HL-60/S4 treated with phorbol 12-myristate 13-acetate at 8.2 ng/mL for 4 days and 3 days (cell line): Measurements from ENCODE around the gene SRPK2.
"Not testable (repeated sequence)": the region's sequence is repeated elsewhere in the genome, so short reads cannot be mapped to it uniquely, and the experiment has no call there.

Experiments
- in situ Hi-C: fragments of 300-500 bp; cut with MboI; formaldehyde crosslinking; loops from 2 replicates; pipeline ENCODE4 v1.15.0; 2022; ENCODE audit warnings: low sequenced_read_pairs

Gene SRPK2

DNA sequence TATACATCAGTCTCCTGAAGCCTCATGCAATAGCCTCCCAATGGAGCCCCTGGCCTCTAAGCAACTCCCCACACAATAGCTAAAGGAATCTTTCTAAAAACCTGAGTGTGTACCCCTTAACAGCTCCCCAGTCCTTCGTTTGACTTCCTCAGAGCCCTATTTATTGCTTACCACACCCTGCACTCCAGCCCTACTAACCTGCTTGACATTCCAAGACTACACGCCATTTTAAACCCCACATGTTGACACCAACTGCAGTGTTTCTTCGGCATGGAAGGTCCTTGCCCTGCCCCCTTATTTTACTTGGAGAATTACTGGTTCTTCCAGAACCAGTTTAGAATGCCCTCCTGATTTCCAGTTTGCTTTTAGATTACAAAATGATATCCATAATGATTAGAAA is 10.8 kb downstream of the SRPK2 start:
- in situ Hi-C loops = no loop called here

DNA sequence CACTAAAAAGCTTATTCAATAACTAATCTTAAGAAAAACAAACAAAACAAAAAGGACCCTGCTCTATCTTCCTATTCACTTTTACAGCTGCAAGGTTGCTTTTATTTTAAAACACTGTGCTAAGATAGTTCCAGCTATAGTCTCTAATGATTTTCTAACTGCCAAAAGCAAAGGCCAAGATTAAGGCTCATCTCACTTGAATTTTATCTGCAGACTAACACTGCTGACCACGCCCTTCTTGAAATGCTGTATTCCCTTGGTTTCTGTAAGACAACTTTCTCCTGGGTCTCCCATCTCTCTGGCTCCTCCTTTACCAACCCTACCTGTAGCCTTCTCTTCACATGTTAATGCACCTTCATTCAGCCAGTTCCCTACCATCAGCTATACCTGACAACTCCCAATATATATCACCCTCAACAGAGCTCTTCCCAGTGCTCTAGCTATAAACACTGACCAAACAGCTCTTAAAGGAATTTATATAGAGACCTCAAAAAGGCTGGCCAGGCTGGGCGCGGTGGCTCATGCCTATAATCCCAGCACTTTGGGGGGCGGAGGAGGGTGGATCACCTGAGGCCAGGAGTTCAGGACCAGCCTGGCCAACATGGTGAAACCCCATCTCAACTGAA is 11.7 kb downstream of the SRPK2 start:
- in situ Hi-C loops = no loop called here

DNA sequence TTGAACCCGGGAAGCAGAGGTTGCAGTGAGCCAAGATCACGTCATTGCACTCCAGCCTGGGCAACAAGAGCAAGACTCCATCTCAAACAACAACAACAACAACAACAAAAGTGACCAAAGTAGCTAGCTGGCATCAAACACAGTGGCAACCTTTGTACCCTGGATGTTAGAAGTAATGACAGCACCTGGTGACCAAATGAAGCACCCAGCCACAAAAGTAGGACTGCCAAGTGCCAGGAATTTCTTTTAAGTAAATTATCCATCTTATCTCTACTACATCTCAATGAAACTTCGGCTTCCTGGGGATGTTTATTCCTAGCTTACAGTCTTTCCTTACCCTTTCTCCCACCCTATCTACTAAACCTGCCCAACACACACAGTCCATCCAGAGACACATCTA is 18.8 kb downstream of the SRPK2 start:
- in situ Hi-C loops = no loop called here

DNA sequence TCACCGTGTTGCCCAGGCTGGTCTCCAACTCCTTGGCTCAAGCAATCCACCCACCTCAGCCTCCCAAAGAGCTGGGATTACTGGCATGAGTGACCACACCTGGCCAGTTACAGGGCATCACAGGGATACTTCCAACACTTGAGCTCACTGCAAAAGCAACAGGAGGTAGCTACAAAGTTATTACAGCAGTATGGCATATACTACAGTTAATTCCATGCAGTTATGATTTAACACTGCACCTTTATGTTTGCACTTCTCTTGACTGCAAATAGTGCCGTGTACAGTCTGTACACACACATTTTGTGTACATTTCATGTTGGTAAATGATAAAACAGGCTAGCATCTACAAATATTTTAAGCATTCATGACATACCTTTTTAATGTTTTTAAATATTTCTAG is 21.3 kb downstream of the SRPK2 start:
- in situ Hi-C loops = no loop called here

DNA sequence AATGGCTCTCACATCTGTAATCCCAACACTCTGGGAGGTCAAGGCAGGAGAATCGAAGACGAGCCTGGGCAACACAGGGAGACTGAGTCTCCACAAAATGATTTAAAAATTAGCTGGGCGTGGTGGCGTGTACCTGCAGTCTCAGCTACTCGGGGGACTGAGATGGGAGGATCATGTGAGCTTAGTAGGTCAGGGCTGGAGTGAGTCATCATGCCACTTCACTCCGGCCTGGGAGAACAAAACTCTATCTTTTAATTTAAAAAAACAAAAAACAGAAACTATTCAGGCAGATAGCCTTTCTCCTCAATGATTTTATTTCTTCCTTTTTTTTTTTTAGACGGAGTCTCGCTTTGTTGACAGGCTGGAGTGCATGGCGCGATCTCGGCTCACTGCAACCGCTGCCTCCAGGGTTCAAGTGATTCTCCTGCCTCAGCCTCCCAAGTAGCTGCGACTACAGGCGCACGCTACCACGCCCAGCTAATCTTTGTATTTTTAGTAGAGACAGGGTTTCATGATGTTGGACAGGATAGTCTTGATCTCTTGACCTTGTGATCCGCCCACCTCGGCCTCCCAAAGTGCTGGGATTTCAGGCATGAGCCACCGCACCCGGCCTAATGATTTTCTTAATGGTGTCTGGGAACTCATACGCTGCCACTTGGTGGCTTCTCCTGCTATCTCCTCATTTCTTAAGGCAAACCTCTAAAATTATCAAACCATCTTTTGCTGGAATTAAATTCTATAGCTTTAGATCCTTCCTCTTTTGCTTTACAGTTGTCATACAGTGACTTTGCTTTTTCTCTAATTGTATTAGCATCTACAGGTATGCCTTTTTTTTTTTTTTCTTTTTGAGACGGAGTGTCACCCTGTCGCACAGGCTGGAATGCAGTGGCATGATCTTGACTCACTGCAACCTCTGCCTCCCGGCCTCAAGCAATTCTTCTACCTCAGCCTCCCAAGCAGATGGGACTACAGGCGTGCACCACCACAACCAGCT is 22.9 kb downstream of the SRPK2 start:
- in situ Hi-C loops = no loop called here

DNA sequence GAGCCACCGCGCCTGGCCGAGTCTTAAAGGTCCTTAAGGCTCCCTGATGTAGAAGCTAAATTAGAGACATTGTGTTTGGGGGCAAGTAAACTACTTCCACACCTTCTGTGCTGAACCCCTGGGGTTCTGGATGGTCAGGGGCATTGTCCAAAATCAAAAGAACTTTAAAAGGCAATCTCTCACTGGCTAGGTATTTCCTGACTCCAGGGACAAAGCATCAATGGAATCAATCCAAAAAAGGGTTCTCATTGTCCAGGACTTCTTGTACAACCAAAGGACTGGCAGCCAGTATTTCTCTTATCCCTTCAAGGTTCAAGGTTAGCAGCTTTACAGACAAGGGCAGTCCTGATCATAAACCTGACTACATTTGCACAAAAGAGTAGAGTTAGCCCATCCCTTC is 24.0 kb downstream of the SRPK2 start:
- in situ Hi-C loops = no loop called here

DNA sequence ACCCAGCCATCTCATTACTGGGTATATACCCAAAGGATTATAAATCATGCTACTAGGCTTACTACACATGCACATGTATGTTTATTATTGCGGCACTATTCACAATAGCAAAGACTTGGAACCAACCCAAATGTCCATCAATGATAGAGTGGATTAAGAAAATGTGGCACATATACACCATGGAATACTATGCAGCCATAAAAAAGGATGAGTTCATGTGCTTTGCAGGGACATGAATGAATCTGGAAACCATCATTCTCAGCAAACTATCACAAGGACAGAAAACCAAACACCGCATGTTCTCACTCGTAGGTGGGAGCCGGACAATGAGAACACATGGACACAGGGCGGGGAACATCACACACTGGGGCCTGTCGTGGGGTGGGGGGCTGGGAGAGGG is 25.1 kb downstream of the SRPK2 start:
- in situ Hi-C loops = not testable (repeated sequence)

DNA sequence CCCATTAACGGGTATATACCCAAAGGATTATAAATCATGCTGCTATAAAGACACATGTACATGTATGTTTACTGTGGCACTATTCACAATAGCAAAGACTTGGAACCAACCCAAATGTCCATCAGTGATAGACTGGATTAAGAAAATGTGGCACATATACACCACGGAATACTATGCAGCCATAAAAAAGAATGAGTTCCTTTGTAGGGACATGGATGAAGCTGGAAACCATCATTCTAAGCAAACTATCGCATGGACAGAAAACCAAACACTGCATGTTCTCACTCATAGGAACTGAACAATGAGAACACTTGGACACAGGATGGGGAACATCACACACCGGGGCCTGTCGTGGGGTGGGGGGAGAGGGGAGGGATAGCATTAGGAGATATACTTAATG is 26.0 kb downstream of the SRPK2 start:
- in situ Hi-C loops = not testable (repeated sequence)

DNA sequence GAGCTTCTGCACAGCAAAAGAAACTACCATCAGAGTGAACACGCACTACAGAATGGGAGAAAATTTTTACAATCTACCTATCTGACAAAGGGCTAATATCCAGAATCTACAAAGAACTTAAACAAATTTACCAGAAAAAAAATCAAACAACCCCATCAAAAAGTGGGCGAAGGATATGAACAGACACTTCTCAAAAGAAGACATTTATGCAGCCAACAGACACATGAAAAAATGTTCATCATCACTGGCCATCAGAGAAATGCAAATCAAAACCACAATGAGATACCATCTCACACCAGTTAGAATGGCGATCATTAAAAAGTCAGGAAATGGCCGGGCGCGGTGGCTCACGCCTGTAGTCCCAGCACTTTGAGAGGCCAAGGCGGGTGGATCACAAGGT is 26.7 kb downstream of the SRPK2 start:
- in situ Hi-C loops = not testable (repeated sequence)

DNA sequence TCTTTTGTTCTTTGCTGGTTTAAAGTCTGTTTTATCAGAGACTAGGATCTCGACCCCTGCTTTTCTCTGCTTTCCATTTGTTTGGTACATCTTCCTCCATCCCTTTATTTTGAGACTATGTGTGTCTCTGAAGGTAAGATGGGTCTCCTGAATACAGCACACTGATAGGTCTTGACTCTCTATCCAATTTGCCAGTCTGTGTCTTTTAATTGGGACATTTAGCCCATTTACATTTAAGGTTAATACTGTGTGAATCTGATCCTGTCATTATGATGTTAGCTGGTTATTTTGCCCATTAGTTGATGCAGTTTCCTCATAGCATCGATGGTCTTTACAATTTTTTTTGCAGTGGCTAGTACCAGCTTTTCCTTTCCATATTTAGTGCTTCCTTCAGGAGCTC is 28.6 kb downstream of the SRPK2 start:
- in situ Hi-C loops = not testable (repeated sequence)

DNA sequence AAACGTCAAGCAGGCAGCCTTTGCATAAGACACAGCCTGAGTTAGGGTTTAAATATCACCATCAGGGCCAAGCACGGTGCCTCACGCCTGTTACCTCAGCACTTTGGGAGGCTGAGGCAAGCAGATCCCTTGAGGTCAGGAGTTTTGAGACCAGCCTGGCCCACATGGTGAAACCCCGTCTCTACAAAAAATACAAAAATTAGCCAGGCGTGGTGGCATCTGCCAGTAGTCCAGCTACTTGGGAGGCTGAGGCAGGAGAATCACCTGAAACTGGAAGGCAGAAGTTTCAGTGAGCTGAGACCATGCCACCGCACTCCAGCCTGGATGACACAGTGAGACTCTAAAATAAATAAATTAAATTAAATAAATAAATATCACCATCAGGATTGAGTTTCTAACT is 33.0 kb downstream of the SRPK2 start:
- in situ Hi-C loops = no loop called here

DNA sequence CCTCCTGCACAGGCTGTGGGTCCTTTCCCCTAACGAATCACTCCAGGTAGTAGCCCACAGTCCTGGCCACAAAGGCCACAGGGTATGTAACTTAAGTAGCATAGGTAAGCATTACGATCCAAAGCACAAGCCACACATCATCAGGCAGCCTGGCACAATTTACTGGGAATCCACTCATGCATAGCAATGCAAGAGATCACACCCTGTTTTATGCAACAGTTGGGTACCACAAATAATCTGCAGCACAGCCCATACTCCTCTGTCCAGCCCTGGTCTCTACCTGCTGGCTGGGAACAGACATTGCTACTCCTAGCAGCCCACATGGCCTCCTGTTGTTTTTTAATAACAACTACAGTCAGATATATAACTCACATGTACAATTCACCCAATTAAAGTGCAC is 34.3 kb downstream of the SRPK2 start:
- in situ Hi-C loops = no loop called here

DNA sequence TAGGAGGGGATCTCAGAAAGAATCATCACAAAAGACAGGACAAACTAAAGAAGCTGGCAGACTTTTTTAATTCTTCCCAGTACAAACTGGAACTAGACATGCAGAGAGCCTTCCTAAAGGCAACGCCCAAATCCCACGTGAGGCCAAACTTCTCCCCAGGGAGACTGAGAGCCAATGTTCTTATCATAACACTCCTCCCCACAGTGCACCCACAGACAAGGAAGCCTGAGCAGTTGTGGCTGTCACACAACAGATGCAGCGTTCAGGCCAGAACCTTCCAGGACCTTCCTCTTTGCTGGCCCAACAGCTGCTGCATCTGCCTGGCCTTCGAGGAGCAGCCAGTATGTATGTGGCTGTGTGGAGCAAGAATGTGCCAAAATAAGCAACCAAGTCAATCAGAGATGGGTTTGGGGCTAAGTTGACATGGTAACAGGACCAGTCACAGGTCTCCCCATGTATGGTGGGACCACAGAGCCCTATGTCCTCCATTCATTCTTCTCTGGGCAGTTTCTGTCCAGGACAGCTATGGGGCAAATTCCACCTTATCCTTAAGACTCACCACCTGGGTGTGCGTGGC is 34.9 kb downstream of the SRPK2 start:
- in situ Hi-C loops = no loop called here

DNA sequence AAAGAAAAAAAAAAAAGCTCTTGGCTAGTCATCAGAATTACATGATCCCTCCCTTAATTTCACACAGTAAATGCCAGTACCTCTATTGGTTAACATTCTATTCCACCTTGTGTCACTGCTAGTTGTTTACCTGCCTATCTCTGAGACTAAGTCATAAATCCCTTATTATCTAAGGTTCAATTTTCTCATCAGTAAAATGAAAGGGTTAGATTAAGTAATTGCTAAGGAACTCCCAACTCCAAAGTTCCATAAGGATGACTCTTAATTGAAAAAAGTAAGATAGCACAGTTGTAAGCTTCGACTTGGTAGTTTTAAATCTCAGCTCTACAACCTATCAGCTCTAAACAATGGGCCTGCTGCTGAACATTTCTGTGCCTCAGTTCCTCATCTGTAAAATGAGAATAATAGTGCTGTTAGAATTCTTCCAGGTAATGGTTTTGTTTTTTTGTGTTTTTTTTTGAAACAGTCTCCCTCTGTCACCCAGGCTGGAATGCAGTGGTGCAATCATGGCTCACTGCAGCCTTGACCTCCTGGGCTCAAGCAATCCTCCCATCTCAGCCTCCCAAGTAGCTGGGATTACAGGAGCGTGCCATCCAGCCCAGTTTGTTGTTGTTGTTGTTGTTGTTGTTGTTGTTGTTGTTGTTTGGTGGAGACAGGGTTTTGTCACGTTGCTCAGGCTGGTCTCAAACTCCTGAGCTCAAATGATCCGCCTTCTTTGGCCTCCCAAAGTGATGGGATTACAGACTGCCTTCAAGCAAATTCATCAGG is 35.6 kb downstream of the SRPK2 start:
- in situ Hi-C loops = no loop called here

DNA sequence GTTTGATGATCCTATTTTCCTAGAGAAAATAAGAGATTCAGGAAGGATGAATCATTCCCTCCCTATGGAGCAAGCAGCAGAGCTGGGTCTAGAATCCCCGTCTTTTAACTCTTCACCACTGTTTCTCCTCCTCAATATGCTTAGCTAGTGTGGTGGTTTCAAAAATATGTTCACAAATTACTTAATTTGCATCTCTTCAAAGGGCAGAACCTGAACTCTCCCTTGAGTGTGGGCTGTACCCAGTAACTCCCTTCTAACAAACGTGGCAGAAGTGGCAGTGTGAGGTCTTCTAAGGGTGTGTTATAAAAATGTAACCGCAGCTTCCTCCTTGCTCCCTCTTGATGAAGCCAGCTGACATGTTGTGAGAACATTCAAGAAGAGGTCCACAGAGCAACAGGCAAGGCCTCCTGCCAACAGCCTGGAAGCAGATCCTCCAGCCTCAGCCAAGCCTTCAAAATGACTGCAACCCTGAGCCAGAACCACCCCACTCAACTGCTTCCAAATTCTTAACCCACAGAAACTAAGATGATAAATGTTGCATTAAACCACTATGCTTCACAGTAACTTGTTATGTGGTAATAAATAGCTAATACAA is 36.6 kb downstream of the SRPK2 start:
- in situ Hi-C loops = no loop called here

DNA sequence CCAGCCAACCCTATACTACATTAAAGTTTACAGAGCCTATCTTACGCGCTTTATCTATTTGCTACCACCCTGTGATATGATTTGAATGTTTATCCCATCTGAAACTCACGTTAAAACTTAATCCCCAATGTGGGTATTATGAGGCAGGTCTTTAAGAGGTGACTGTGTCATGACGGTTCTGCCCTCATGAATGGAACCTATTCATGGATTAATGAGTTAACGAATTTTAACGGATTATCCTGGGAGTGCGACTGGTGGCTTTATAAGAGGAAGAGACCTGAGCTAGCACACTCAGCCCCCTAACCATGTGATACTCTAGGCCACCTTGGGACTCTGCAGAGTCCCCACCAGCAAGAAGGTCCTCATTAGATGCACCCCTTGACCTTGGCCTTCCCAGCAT is 37.8 kb downstream of the SRPK2 start:
- in situ Hi-C loops = no loop called here

DNA sequence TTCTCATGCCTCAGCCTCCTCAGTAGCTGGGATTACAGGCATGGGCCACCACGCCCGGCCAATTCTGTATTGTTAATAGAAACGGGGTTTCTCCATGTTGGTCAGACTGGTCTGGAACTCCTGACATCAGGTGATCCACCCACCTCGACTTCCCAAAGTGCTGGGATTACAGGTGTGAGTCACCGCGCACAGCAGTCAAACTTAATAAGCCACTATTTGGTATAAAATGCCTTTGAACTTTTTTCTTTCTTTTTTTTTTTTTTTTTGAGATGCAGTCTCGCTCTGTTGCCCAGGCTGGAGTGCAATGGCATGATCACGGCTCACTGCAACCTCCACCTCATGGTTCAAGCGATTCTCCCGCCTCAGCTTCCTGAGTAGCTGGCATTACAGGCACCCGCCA is 40.5 kb downstream of the SRPK2 start:
- in situ Hi-C loops = loop anchor here (25.0 kb wide), 1 partner anchor 411 kb away; no protein-coding TSS in a partner anchor

DNA sequence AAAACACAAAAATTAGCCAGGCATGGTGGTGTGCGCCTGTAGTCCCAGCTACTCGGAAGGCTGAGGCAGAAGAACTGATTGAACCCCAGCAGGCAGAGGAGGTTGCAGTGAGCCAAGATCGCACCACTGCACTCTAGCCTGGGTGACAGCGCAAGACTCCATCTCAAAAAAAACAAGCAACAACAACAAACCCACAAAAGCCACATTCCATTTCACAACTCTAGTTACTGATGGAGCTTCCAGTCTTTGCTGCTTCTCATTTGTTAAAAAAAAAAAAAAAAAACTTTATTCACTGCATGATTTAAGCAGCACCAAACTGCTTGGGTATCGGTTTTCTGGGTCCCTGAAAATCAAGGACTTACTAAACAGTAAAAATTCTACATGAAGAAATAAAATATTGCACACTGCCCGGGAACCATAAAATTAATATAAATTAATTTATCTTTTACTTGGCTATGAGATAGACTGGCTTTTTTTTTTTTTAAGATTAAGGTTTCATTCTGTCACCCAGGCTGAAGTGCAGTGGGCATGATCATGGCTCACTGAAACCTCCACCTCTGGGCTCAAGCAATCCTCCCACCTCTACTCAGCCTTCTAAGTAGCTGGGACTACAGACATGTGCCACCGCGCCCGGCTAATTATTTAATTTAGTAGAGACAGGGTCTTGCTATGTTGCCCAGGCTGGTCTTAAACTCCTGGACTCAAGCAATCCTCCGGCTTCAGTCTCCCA is 42.0 kb downstream of the SRPK2 start:
- in situ Hi-C loops = loop anchor here (25.0 kb wide), 1 partner anchor 409 kb away; no protein-coding TSS in a partner anchor

DNA sequence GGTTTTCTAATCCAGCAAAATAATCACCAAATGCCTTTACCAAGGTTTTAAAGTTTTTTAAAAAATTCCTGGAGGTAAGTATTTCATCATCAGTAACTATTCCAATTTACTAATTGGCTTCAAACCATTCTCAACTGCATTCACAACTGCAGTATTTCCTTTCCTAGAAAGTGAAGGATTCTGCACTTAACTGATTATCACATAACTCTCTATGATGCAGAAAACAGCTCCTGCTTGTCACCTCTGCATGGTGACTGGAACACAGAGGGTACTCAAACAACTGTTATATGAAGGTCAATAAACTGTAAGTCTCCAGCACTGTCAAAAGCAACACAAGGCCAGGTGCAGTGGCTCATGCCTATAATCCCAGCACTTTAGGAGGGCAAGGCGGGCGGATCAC is 42.6 kb downstream of the SRPK2 start:
- in situ Hi-C loops = loop anchor here (25.0 kb wide), 1 partner anchor 409 kb away; no protein-coding TSS in a partner anchor

DNA sequence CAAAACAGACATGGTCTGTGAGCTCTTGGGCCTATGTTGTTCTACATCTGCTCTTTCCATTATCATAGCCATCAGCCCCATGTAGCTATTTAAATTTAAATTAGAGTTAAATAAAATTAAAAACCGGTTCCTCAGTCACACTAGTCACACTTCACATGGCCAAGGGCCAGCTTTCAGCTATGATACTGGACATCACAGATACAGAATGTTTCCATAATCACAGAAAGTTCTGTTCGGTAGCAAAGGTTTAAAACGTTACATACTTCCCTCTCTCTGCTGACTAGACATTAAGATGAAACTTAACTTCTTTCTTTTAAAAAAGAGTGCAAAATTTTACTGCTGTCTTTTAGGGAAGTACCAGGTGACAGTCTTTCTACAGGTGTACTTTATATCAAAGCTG is 43.0 kb downstream of the SRPK2 start:
- in situ Hi-C loops = loop anchor here (25.0 kb wide), 1 partner anchor 408 kb away; no protein-coding TSS in a partner anchor
